Breast epithelium (tissue), 4 donors: Measurements from ENCODE around the gene SLC22A15. TPM values are rescaled to one million over a fixed set of nuclear protein-coding genes. Genes with fewer than 3 reads are reported as not detected.

ENCODE experiments used
- DNase-seq, 2 donors: peaks; one replicate each; pipeline ENCODE4 v3.0.0-alpha.2; 2019; ENCODE audit warnings: low spot score in 2 of 2
- H3K27ac ChIP-seq, 2 donors: fragments of 200-600 bp; sonication (generic) in 1 of 2; one replicate each; pipeline ENCODE4 v1.5.1; 2016 to 2019; ENCODE audit warnings: mild to moderate bottlenecking in 1 of 2
- H3K27me3 ChIP-seq, 2 donors: fragments of 200-600 bp; sonication (generic) in 1 of 2; one replicate each; pipeline versions ENCODE4 v1.5.1 to v1.6.0; 2017 to 2019; ENCODE audit warnings: control low read depth in 1 of 2, mild to moderate bottlenecking in 1 of 2
- H3K36me3 ChIP-seq: fragments of 200-600 bp; one replicate; pipeline ENCODE4 v1.5.1; 2019
- H3K4me1 ChIP-seq, 2 donors: fragments of 200-600 bp; sonication (generic); one replicate each; pipeline ENCODE4 v1.5.1; 2016 to 2019; ENCODE audit warnings: control low read depth in 1 of 2
- H3K4me3 ChIP-seq, 3 donors: fragments of 200-600 bp; sonication (generic); 1 replicate in 2 of 3; 2 replicates in 1 of 3; pipeline ENCODE4 v1.5.1; 2016 to 2019; ENCODE audit warnings: mild to moderate bottlenecking in 3 of 3, moderate library complexity in 2 of 3
- H3K9me3 ChIP-seq, 2 donors: fragments of 200-600 bp; sonication (generic) in 1 of 2; one replicate each; pipeline ENCODE4 v1.5.1; 2016 to 2019; ENCODE audit warnings: control low read depth in 1 of 2
- CTCF ChIP-seq, 3 donors: fragments of 450-650 bp; IDR thresholded peaks; one replicate each; pipeline ENCODE4 v1.5.1; 2016 to 2017; ENCODE audit warnings: antibody characterized with exemption in 3 of 3, mild to moderate bottlenecking in 3 of 3, moderate library complexity in 3 of 3
- POLR2A ChIP-seq: fragments of 450-650 bp; IDR thresholded peaks from one replicate; pipeline ENCODE4 v1.6.1; 2016; ENCODE audit warnings: antibody characterized with exemption, mild to moderate bottlenecking, moderate library complexity
- POLR2AphosphoS5 ChIP-seq, 3 donors: sonication (generic); formaldehyde crosslinking; IDR thresholded peaks; one replicate each; pipeline ENCODE4 v1.6.1; 2017; ENCODE audit warnings: antibody characterized with exemption in 3 of 3
- intact Hi-C: fragments of 100-400 bp; cut with DNase I; formaldehyde crosslinking; loops from one replicate; pipeline ENCODE4 v1.15.1; 2023; ENCODE audit warnings: low total_unique reads
- total RNA-seq, 3 donors: library from RNA; depleted of rRNA; stranded (reverse); fragments of >200 nt; gene quantifications; one replicate each; pipeline ENCODE4 v1.1.0, GENCODE V29; 2016

SLC22A15 gene
- total RNA-seq: 10 to 100 TPM in 1 of 3 donors, 1 to 10 TPM in 2; 5.6 to 10.1 (median 7.8) TPM

- TF ChIP-seq POLR2AphosphoS5 (IDR thresholded peaks at IDR 0.05): no peak
- no peak for TF ChIP-seq CTCF (IDR thresholded peaks at IDR 0.05)
- no peak for TF ChIP-seq POLR2A
- Histone ChIP-seq H3K9me3 (no peaks in the 10 kb centered on the region), H3K4me1 (peaks cover 0 to 8% of the 10 kb centered on the region in 2 donors), H3K36me3 (no peaks in the 10 kb centered on the region), H3K27me3 (no peaks in the 10 kb centered on the region), H3K27ac (peak within 1 kb of the TSS; percentile 73 to 77), H3K4me3 (peak within 1 kb of the TSS; percentile 67 to 86 (median 74))
- intact Hi-C loops: no loop called here
- peak in 1 of 2 donors; percentile 18 for DNase-seq
Observed at GRCh38 chr1:115976062-115976920, at the start of gene SLC22A15. TSS of gene SLC22A15 (plus strand) at chr1:115976513. CDS start at chr1:115976628, 115 bp downstream.

GRCh38 chr1:115927971-115928370 lies 48.3 kb upstream of the SLC22A15 start:
- Histone ChIP-seq H3K27ac (no peak overlapping the region), H3K4me3 (no peak overlapping the region), H3K4me1 (no peaks in the 10 kb centered on the region), H3K36me3 (no peaks in the 10 kb centered on the region), H3K9me3 (no peaks in the 10 kb centered on the region), H3K27me3 (no peaks in the 10 kb centered on the region)
- no peak for TF ChIP-seq POLR2A
- no peak for TF ChIP-seq POLR2AphosphoS5 (IDR thresholded peaks at IDR 0.05)
- TF ChIP-seq CTCF (IDR thresholded peaks at IDR 0.05): no peak
- intact Hi-C loops: no loop called here
- DNase-seq: no peak

GRCh38 chr1:115929881-115930280 lies 46.4 kb upstream of the SLC22A15 start:
- intact Hi-C loops: no loop called here
- Histone ChIP-seq H3K27me3 (no peaks in the 10 kb centered on the region), H3K27ac (no peak overlapping the region), H3K4me1 (no peaks in the 10 kb centered on the region), H3K36me3 (no peaks in the 10 kb centered on the region), H3K9me3 (no peaks in the 10 kb centered on the region), H3K4me3 (no peak overlapping the region)
- no peak for TF ChIP-seq CTCF (IDR thresholded peaks at IDR 0.05)
- TF ChIP-seq POLR2AphosphoS5 (IDR thresholded peaks at IDR 0.05): no peak
- no peak for TF ChIP-seq POLR2A
- no peak for DNase-seq

- no peaks in the 10 kb centered on the region for H3K27me3 ChIP-seq
- intact Hi-C loops: no loop called here
Observed at GRCh38 chr1:115933625-115934024, 42.7 kb upstream of the SLC22A15 start.

More at GRCh38 chr1:115933625-115934024, 42.7 kb upstream of the SLC22A15 start:
- no peak overlapping the region for H3K27ac ChIP-seq
- no peak overlapping the region for H3K4me3 ChIP-seq
- no peak for TF ChIP-seq CTCF (IDR thresholded peaks at IDR 0.05)
- TF ChIP-seq POLR2A: no peak
- no peak for TF ChIP-seq POLR2AphosphoS5 (IDR thresholded peaks at IDR 0.05)
- H3K9me3 ChIP-seq: no peaks in the 10 kb centered on the region
- no peaks in the 10 kb centered on the region for H3K4me1 ChIP-seq
- no peaks in the 10 kb centered on the region for H3K36me3 ChIP-seq
- no peak for DNase-seq
